ENCODE data around the gene DNAI7. TPM values are rescaled to one million over a fixed set of nuclear protein-coding genes. Genes with fewer than 3 reads are reported as not detected.

DNAI7 gene
- total RNA-seq, 1 experiment from 2014 or later = not detected

- Histone ChIP-seq H3K27me3 (0 out of 2 replicates have a peak, but pooled peaks cover 3% of the 10 kb centered on the region), H3K36me3 (no peaks in the 10 kb centered on the region), H3K9me3 (replicated peaks) (no peaks in the 10 kb centered on the region), H3K4me1 (no peaks in the 10 kb centered on the region), H3K27ac (no peak overlapping the region), H3K4me3 (no peak overlapping the region)
- no peak for DNase-seq
These were observed 130.9 kb downstream of the DNAI7 start for GRCh38 chr12:25063873-25064628.

GRCh38 chr12:25058658-25059058 lies 136.3 kb downstream of the DNAI7 start:
- DNase-seq = no peak
- no peaks in the 10 kb centered on the region for H3K4me1 ChIP-seq
- no peaks in the 10 kb centered on the region for H3K27me3 ChIP-seq
- H3K27ac ChIP-seq = no peak overlapping the region
- no peak overlapping the region for H3K4me3 ChIP-seq
- H3K9me3 ChIP-seq (replicated peaks) = no peaks in the 10 kb centered on the region
- no peaks in the 10 kb centered on the region for H3K36me3 ChIP-seq

Other genes starting within 250 kb of the DNAI7 start
- 231 and 239 TPM in 2 replicates for gene BCAT1, start 246.1 kb downstream of the DNAI7 start, total RNA-seq (2014; rRNA removed; shearing (Covaris generic))
- gene ETFRF1, start 77 bp upstream of the DNAI7 start, total RNA-seq (2014; rRNA removed; shearing (Covaris generic)) = 23.7 and 27.1 TPM in 2 replicates
- gene KRAS, start 55.8 kb upstream of the DNAI7 start, total RNA-seq (2014; rRNA removed; shearing (Covaris generic)) = 30.6 and 33.7 TPM in 2 replicates